ENCODE data around the gene SCEL. TPM values are rescaled to one million over a fixed set of nuclear protein-coding genes. Genes with fewer than 3 reads are reported as not detected.

The SCEL gene
- total and polyA plus RNA-seq, 10 donors = 0.04 to 0.29 TPM; not detected in 8

GRCh38 chr13:77494226-77494625, 41.3 kb upstream of the SCEL start:
- no peak for TF ChIP-seq CTCF (IDR thresholded peaks at IDR 0.05 in 8 of 11, conservative IDR thresholded peaks at IDR 0.05 in 3 of 11)
- no peak for TF ChIP-seq POLR2A (IDR thresholded peaks at IDR 0.05)
- no peak for TF ChIP-seq POLR2AphosphoS5 (IDR thresholded peaks at IDR 0.05)
- intact Hi-C loops (cut with DNase I; ENCODE audit: low total_unique reads) = loop anchor here (10.0 kb wide), 1 partner anchor 71 kb away; no protein-coding TSS in a partner anchor

GRCh38 chr13:77497350-77497749, 38.2 kb upstream of the SCEL start:
- no peak for DNase-seq
- TF ChIP-seq POLR2AphosphoS5 (IDR thresholded peaks at IDR 0.05) (no peak), POLR2A (IDR thresholded peaks at IDR 0.05) (no peak)
- no peak overlapping the region for H3K4me3 ChIP-seq
- peaks cover 0 to 8% (median 0%) of the 10 kb centered on the region in 6 donors for H3K4me1 ChIP-seq
- no peaks in the 10 kb centered on the region for H3K27me3 ChIP-seq (replicated peaks in 1 of 7)
- H3K36me3 ChIP-seq = no peaks in the 10 kb centered on the region
- H3K9me3 ChIP-seq = no peaks in the 10 kb centered on the region
- WGBS, 5 donors = 91 to 97% (median 97%) methylated on average over 3 of the region's 3 CpGs
- intact Hi-C loops (cut with DNase I; ENCODE audit: low total_unique reads) = loop anchor here (10.0 kb wide), 1 partner anchor 67 kb away; no protein-coding TSS in a partner anchor
- H3K27ac ChIP-seq = no peak overlapping the region

More at GRCh38 chr13:77494226-77494625, 41.3 kb upstream of the SCEL start:
- WGBS, 5 donors = 73 to 87% (median 81%) methylated on average over 3 of the region's 3 CpGs
- Histone ChIP-seq H3K27me3 (replicated peaks in 1 of 7) (peaks cover 0 to 3% (median 0%) of the 10 kb centered on the region in 7 donors), H3K4me3 (no peak overlapping the region), H3K36me3 (no peaks in the 10 kb centered on the region), H3K9me3 (no peaks in the 10 kb centered on the region), H3K27ac (no peak overlapping the region), H3K4me1 (no peaks in the 10 kb centered on the region)
- no peak for DNase-seq

- intact Hi-C loops (cut with DNase I; ENCODE audit: low total_unique reads) = loop anchor here (10.0 kb wide), 1 partner anchor 67 kb away; no protein-coding TSS in a partner anchor
- no peaks in the 10 kb centered on the region for H3K27me3 ChIP-seq (replicated peaks in 1 of 7)
- H3K9me3 ChIP-seq = no peaks in the 10 kb centered on the region
- TF ChIP-seq POLR2AphosphoS5 (IDR thresholded peaks at IDR 0.05) = no peak
- TF ChIP-seq POLR2A (IDR thresholded peaks at IDR 0.05) = no peak
- no peak for TF ChIP-seq CTCF (IDR thresholded peaks at IDR 0.05 in 8 of 11, conservative IDR thresholded peaks at IDR 0.05 in 3 of 11)
- no peak overlapping the region for H3K27ac ChIP-seq
- no peak overlapping the region for H3K4me3 ChIP-seq
- peaks cover 0 to 11% (median 1%) of the 10 kb centered on the region in 6 donors for H3K4me1 ChIP-seq
- no peak for DNase-seq
- no peaks in the 10 kb centered on the region for H3K36me3 ChIP-seq
Observed at GRCh38 chr13:77497835-77498234, 37.7 kb upstream of the SCEL start.

GRCh38 chr13:77502104-77502720, 33.3 kb upstream of the SCEL start:
- no peak for DNase-seq
- WGBS, 5 donors = 66 to 76% (median 70%) methylated on average over 4 of the region's 4 CpGs

More at GRCh38 chr13:77502104-77502720, 33.3 kb upstream of the SCEL start:
- no peaks in the 10 kb centered on the region for H3K9me3 ChIP-seq
- no peaks in the 10 kb centered on the region for H3K27me3 ChIP-seq (replicated peaks in 1 of 7)
- intact Hi-C loops (cut with DNase I; ENCODE audit: low total_unique reads) = no loop called here
- H3K4me1 ChIP-seq = peaks cover 0 to 20% (median 6%) of the 10 kb centered on the region in 6 donors
- H3K27ac ChIP-seq = no peak overlapping the region
- H3K4me3 ChIP-seq = no peak overlapping the region
- TF ChIP-seq POLR2A (IDR thresholded peaks at IDR 0.05) (no peak), POLR2AphosphoS5 (IDR thresholded peaks at IDR 0.05) (no peak), CTCF (IDR thresholded peaks at IDR 0.05 in 8 of 11, conservative IDR thresholded peaks at IDR 0.05 in 3 of 11) (no peak)
- no peaks in the 10 kb centered on the region for H3K36me3 ChIP-seq
